Measurements from ENCODE around the gene EML6.

The EML6 gene

DNA sequence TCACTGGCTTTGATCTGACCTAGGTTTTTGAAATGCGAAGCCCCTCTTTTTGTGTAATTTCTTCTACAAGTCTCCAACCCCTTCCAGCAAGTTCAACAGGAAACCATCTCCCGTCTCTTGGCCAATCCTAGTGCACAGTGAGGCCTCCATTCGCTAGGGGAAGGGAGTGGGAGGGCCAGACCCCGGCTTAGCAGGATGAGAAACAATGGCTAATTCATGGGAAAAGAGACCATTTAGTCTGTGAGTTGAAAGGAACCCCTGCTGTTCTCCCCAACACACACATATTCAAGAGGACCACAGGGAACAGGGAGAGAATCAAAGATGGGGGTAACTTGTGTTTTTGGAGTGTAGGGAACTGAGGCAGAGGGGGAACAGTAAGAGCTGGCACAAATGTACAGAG lies 243.8 kb downstream of the EML6 start:
- DNase-seq, result no peak
- H3K36me3 ChIP-seq (ENCODE audit: control insufficient read depth in 4 of 4, insufficient read depth in 4 of 4, low read length in 3 of 4), result peaks cover 7 to 36% (median 30%) of the 10 kb centered on the region in 4 experiments
- H3K4me3 ChIP-seq (ENCODE audit: control insufficient read depth in 1 of 7, extremely low read depth in 1 of 7, insufficient read depth in 4 of 7, low read depth in 2 of 7, low read length in 6 of 7), result no peak overlapping the region
- POLR2A ChIA-PET, result no interaction called here
- no peaks in the 10 kb centered on the region for H3K9me3 ChIP-seq (ENCODE audit: control extremely low read depth in 1 of 5, control insufficient read depth in 4 of 5, insufficient read depth in 2 of 5, low read depth in 1 of 5, low read length in 4 of 5)
- H3K27ac ChIP-seq (ENCODE audit: insufficient read depth in 1 of 2, low read depth in 1 of 2, low read length in 2 of 2, poor library complexity in 1 of 2, severe bottlenecking in 2 of 2), result no peak overlapping the region
- CTCF ChIA-PET, result no interaction called here
- 100% methylated on average over 2 of the region's 4 CpGs for WGBS (ENCODE audit: insufficient coverage)
- H3K4me1 ChIP-seq (ENCODE audit: control extremely low read depth in 1 of 4, control insufficient read depth in 4 of 4, insufficient read depth in 4 of 4, low read length in 3 of 4), result peaks cover 7 to 32% (median 14%) of the 10 kb centered on the region in 4 experiments
- H3K27me3 ChIP-seq (replicated peaks in 2 of 5; ENCODE audit: control insufficient read depth in 4 of 5, insufficient read depth in 5 of 5, low read length in 4 of 5), result no peaks in the 10 kb centered on the region

GRCh38 chr2:54967759-54968365 lies 244.4 kb downstream of the EML6 start:
- no peak overlapping the region for H3K4me3 ChIP-seq (ENCODE audit: control insufficient read depth in 1 of 7, extremely low read depth in 1 of 7, insufficient read depth in 4 of 7, low read depth in 2 of 7, low read length in 6 of 7)
- H3K9me3 ChIP-seq (ENCODE audit: control extremely low read depth in 1 of 5, control insufficient read depth in 4 of 5, insufficient read depth in 2 of 5, low read depth in 1 of 5, low read length in 4 of 5), result no peaks in the 10 kb centered on the region
- DNase-seq, result no peak
- H3K27ac ChIP-seq (ENCODE audit: insufficient read depth in 1 of 2, low read depth in 1 of 2, low read length in 2 of 2, poor library complexity in 1 of 2, severe bottlenecking in 2 of 2), result no peak overlapping the region
- POLR2A ChIA-PET, result no interaction called here
- peaks cover 7 to 40% (median 33%) of the 10 kb centered on the region in 4 experiments for H3K36me3 ChIP-seq (ENCODE audit: control insufficient read depth in 4 of 4, insufficient read depth in 4 of 4, low read length in 3 of 4)
- WGBS (ENCODE audit: insufficient coverage), result 98% methylated on average over 18 of the region's 18 CpGs
- CTCF ChIA-PET, result interaction anchor here (1.4 kb wide), 1 partner anchor 208 kb away, joined by 3 read pairs; no protein-coding TSS in a partner anchor
- peaks cover 7 to 32% (median 14%) of the 10 kb centered on the region in 4 experiments for H3K4me1 ChIP-seq (ENCODE audit: control extremely low read depth in 1 of 4, control insufficient read depth in 4 of 4, insufficient read depth in 4 of 4, low read length in 3 of 4)
- H3K27me3 ChIP-seq (replicated peaks in 2 of 5; ENCODE audit: control insufficient read depth in 4 of 5, insufficient read depth in 5 of 5, low read length in 4 of 5), result no peaks in the 10 kb centered on the region

DNA sequence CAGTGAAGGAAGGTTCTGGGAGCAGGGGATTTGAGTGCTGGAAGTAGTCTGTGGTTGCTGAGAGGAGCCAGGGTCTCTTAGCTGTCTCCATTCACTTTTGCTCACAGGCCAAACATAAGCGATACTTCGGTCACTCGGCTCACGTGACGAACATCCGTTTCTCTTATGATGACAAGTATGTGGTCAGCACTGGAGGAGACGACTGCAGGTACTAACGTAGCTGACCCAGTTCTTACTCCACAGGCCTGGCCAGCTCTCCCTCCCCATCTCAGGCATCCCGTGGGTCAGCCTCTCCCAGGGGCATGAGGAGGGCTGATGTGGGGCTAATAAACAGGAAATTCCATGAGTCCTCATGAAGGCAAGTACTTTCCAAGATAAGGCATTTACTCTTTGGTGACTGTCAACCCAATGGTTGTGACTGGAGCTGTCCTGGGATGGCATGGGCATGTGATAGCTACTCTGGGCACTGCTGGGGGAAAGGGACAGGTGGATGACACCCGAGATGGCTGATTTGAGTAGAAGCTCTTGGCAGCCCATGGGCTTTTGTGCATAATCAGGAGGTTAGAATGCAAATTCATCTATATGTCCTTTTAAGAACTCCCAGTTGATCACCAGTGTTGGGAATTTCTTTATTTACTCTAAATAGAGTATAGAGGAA lies 245.2 kb downstream of the EML6 start:
- no peaks in the 10 kb centered on the region for H3K27me3 ChIP-seq (replicated peaks in 2 of 5; ENCODE audit: control insufficient read depth in 4 of 5, insufficient read depth in 5 of 5, low read length in 4 of 5)
- POLR2A ChIA-PET, result no interaction called here
- peaks cover 11 to 48% (median 36%) of the 10 kb centered on the region in 4 experiments for H3K36me3 ChIP-seq (ENCODE audit: control insufficient read depth in 4 of 4, insufficient read depth in 4 of 4, low read length in 3 of 4)
- no peak overlapping the region for H3K4me3 ChIP-seq (ENCODE audit: control insufficient read depth in 1 of 7, extremely low read depth in 1 of 7, insufficient read depth in 4 of 7, low read depth in 2 of 7, low read length in 6 of 7)
- no peaks in the 10 kb centered on the region for H3K9me3 ChIP-seq (ENCODE audit: control extremely low read depth in 1 of 5, control insufficient read depth in 4 of 5, insufficient read depth in 2 of 5, low read depth in 1 of 5, low read length in 4 of 5)
- DNase-seq, result no peak
- no peak overlapping the region for H3K27ac ChIP-seq (ENCODE audit: insufficient read depth in 1 of 2, low read depth in 1 of 2, low read length in 2 of 2, poor library complexity in 1 of 2, severe bottlenecking in 2 of 2)
- 95% methylated on average over 9 of the region's 10 CpGs for WGBS (ENCODE audit: insufficient coverage)
- peaks cover 7 to 27% (median 14%) of the 10 kb centered on the region in 4 experiments for H3K4me1 ChIP-seq (ENCODE audit: control extremely low read depth in 1 of 4, control insufficient read depth in 4 of 4, insufficient read depth in 4 of 4, low read length in 3 of 4)
- CTCF ChIA-PET, result interaction anchor here (1.4 to 2.9 kb wide), 2 partner anchors 8 to 207 kb away, joined by 3 to 13 read pairs; no protein-coding TSS in a partner anchor

DNA sequence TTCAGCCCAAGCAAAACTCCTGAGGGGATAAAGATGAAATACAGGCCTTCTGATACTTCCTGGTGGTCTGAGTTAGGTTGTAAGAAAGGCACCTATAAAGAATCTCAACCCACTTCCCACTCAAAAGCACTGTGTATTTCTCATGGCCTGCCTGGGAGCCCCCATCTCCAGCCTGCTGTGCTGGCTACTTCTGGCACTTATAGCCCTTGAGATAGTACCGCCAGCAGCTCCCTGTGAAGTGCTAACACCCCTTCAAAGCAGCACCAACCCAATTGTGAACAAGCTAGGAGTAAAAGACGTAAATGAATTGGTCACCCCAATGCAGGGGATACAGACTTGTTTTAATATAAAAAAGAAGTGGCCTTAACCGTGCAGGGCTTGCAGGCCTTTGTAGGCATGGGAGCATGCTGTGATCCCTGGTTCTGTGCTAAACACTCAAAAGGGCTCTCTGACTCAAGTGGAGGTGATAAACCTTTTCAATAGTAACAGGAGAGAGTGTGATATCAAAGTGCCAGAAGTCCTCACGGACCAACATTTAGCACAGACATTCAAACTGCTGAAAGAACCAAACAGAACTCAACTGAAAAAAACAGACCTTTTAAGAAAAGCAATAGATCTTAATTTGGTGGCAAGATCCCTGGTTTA lies 246.0 kb downstream of the EML6 start:
- Histone ChIP-seq H3K27ac (ENCODE audit: insufficient read depth in 1 of 2, low read depth in 1 of 2, low read length in 2 of 2, poor library complexity in 1 of 2, severe bottlenecking in 2 of 2) (no peak overlapping the region), H3K36me3 (ENCODE audit: control insufficient read depth in 4 of 4, insufficient read depth in 4 of 4, low read length in 3 of 4) (peaks cover 13 to 52% (median 40%) of the 10 kb centered on the region in 4 experiments), H3K4me1 (ENCODE audit: control extremely low read depth in 1 of 4, control insufficient read depth in 4 of 4, insufficient read depth in 4 of 4, low read length in 3 of 4) (peaks cover 5 to 20% (median 10%) of the 10 kb centered on the region in 4 experiments), H3K9me3 (ENCODE audit: control extremely low read depth in 1 of 5, control insufficient read depth in 4 of 5, insufficient read depth in 2 of 5, low read depth in 1 of 5, low read length in 4 of 5) (no peaks in the 10 kb centered on the region), H3K27me3 (replicated peaks in 2 of 5; ENCODE audit: control insufficient read depth in 4 of 5, insufficient read depth in 5 of 5, low read length in 4 of 5) (no peaks in the 10 kb centered on the region), H3K4me3 (ENCODE audit: control insufficient read depth in 1 of 7, extremely low read depth in 1 of 7, insufficient read depth in 4 of 7, low read depth in 2 of 7, low read length in 6 of 7) (no peak overlapping the region)
- DNase-seq, result no peak
- POLR2A ChIA-PET, result no interaction called here
- CTCF ChIA-PET, result interaction anchor here (1.4 to 2.9 kb wide), 2 partner anchors 9 to 207 kb away, joined by 3 to 13 read pairs; no protein-coding TSS in a partner anchor
- WGBS (ENCODE audit: insufficient coverage), result 61% methylated on average over 3 of the region's 4 CpGs

- H3K36me3 ChIP-seq (ENCODE audit: control insufficient read depth in 4 of 4, insufficient read depth in 4 of 4, low read length in 3 of 4), result peaks cover 13 to 52% (median 40%) of the 10 kb centered on the region in 4 experiments
- POLR2A ChIA-PET, result no interaction called here
These were observed 246.5 kb downstream of the EML6 start for GRCh38 chr2:54969940-54970338.

GRCh38 chr2:54975175-54975574 lies 251.7 kb downstream of the EML6 start:
- POLR2A ChIA-PET, result interaction anchor here (1.5 kb wide), 1 partner anchor 11 kb away, joined by 3 read pairs; no protein-coding TSS in a partner anchor
- H3K36me3 ChIP-seq (ENCODE audit: control insufficient read depth in 4 of 4, insufficient read depth in 4 of 4, low read length in 3 of 4), result peaks cover 13 to 35% (median 30%) of the 10 kb centered on the region in 4 experiments
- no peak for DNase-seq
- CTCF ChIA-PET, result interaction anchor here (0.6 to 3.1 kb wide), 6 partner anchors 14 to 214 kb away, joined by 3 to 11 read pairs (median 4); no protein-coding TSS in a partner anchor
- no peaks in the 10 kb centered on the region for H3K9me3 ChIP-seq (ENCODE audit: control extremely low read depth in 1 of 5, control insufficient read depth in 4 of 5, insufficient read depth in 2 of 5, low read depth in 1 of 5, low read length in 4 of 5)
- H3K27ac ChIP-seq (ENCODE audit: insufficient read depth in 1 of 2, low read depth in 1 of 2, low read length in 2 of 2, poor library complexity in 1 of 2, severe bottlenecking in 2 of 2), result no peak overlapping the region
- no peak overlapping the region for H3K4me3 ChIP-seq (ENCODE audit: control insufficient read depth in 1 of 7, extremely low read depth in 1 of 7, insufficient read depth in 4 of 7, low read depth in 2 of 7, low read length in 6 of 7)
- 100% methylated on average over 2 of the region's 2 CpGs for WGBS (ENCODE audit: insufficient coverage)
- no peaks in the 10 kb centered on the region for H3K27me3 ChIP-seq (replicated peaks in 2 of 5; ENCODE audit: control insufficient read depth in 4 of 5, insufficient read depth in 5 of 5, low read length in 4 of 5)
- peaks cover 8 to 29% (median 20%) of the 10 kb centered on the region in 4 experiments for H3K4me1 ChIP-seq (ENCODE audit: control extremely low read depth in 1 of 4, control insufficient read depth in 4 of 4, insufficient read depth in 4 of 4, low read length in 3 of 4)

More at GRCh38 chr2:54969940-54970338, 246.5 kb downstream of the EML6 start:
- 96% methylated on average over 6 of the region's 7 CpGs for WGBS (ENCODE audit: insufficient coverage)
- H3K4me3 ChIP-seq (ENCODE audit: control insufficient read depth in 1 of 7, extremely low read depth in 1 of 7, insufficient read depth in 4 of 7, low read depth in 2 of 7, low read length in 6 of 7), result no peak overlapping the region
- no peak for DNase-seq
- H3K27me3 ChIP-seq (replicated peaks in 2 of 5; ENCODE audit: control insufficient read depth in 4 of 5, insufficient read depth in 5 of 5, low read length in 4 of 5), result no peaks in the 10 kb centered on the region
- CTCF ChIA-PET, result interaction anchor here (1.2 to 2.9 kb wide), 2 partner anchors 9 to 13 kb away, joined by 4 to 13 read pairs; no protein-coding TSS in a partner anchor
- no peaks in the 10 kb centered on the region for H3K9me3 ChIP-seq (ENCODE audit: control extremely low read depth in 1 of 5, control insufficient read depth in 4 of 5, insufficient read depth in 2 of 5, low read depth in 1 of 5, low read length in 4 of 5)
- H3K4me1 ChIP-seq (ENCODE audit: control extremely low read depth in 1 of 4, control insufficient read depth in 4 of 4, insufficient read depth in 4 of 4, low read length in 3 of 4), result peaks cover 1 to 15% (median 6%) of the 10 kb centered on the region in 4 experiments
- no peak overlapping the region for H3K27ac ChIP-seq (ENCODE audit: insufficient read depth in 1 of 2, low read depth in 1 of 2, low read length in 2 of 2, poor library complexity in 1 of 2, severe bottlenecking in 2 of 2)
